Neuronal stem cell (in vitro differentiated cells): ENCODE measurements around the gene BDKRB2.

Experiments
- DNase-seq: peaks from one replicate; pipeline ENCODE4 v3.0.0-alpha.2; 2013; ENCODE audit warnings: low spot score
- H2AFZ ChIP-seq: one replicate; pipeline ENCODE4 v1.6.1; 2013; ENCODE audit warnings: mild to moderate bottlenecking, low read length, inconsistent platforms
- H2AK5ac ChIP-seq: 2 replicates; pipeline ENCODE4 v1.6.1; 2013; ENCODE audit warnings: low read depth, mild to moderate bottlenecking, inconsistent platforms, low read length, moderate library complexity, mixed read lengths
- H2BK120ac ChIP-seq: 2 replicates; pipeline ENCODE4 v1.6.1; 2013; ENCODE audit warnings: low read depth, mild to moderate bottlenecking, inconsistent platforms, low read length, moderate library complexity, mixed read lengths
- H2BK12ac ChIP-seq: one replicate; pipeline ENCODE4 v1.6.1; 2013; ENCODE audit warnings: low read length, inconsistent platforms
- H2BK15ac ChIP-seq: 2 replicates; pipeline ENCODE4 v1.6.1; 2013; ENCODE audit warnings: mild to moderate bottlenecking, low read length, inconsistent platforms, mixed read lengths
- H2BK5ac ChIP-seq: one replicate; pipeline ENCODE4 v1.6.1; 2013; ENCODE audit warnings: inconsistent platforms, mild to moderate bottlenecking, low read length, moderate library complexity
- H3K14ac ChIP-seq: one replicate; pipeline ENCODE4 v1.6.1; 2013; ENCODE audit warnings: low read length, inconsistent platforms
- H3K18ac ChIP-seq: 2 replicates; pipeline ENCODE4 v1.6.1; 2013; ENCODE audit warnings: low read length, inconsistent platforms
- H3K23ac ChIP-seq: 2 replicates; pipeline ENCODE4 v1.6.1; 2013; ENCODE audit warnings: low read depth, mild to moderate bottlenecking, mixed read lengths, low read length, inconsistent platforms; ENCODE audit not compliant: poor library complexity
- H3K27ac ChIP-seq: replicated peaks from 3 replicates; pipeline ENCODE4 v1.5.1; 2013; ENCODE audit warnings: low read length, inconsistent platforms
- H3K27me3 ChIP-seq, 3 experiments: 2 replicates each; pipeline ENCODE4 v1.6.1; 2013; ENCODE audit warnings: low read length in 3 of 3, mild to moderate bottlenecking in 2 of 3, inconsistent platforms in 1 of 3, low read depth in 1 of 3, mixed read lengths in 1 of 3, moderate library complexity in 1 of 3; ENCODE audit not compliant: control insufficient read depth in 3 of 3, insufficient read depth in 3 of 3
- H3K36me3 ChIP-seq, 2 donors: replicated peaks in 1 of 2; 2 replicates each; pipeline ENCODE4 v1.6.1; 2013; ENCODE audit warnings: low read length in 2 of 2; ENCODE audit not compliant: control insufficient read depth in 2 of 2, insufficient read depth in 2 of 2
- H3K4ac ChIP-seq: 2 replicates; pipeline ENCODE4 v1.6.1; 2013; ENCODE audit warnings: inconsistent platforms, mild to moderate bottlenecking, low read length, moderate library complexity
- H3K4me1 ChIP-seq, 2 donors: 1 replicate in 1 of 2; 2 replicates in 1 of 2; pipeline ENCODE4 v1.6.1; 2013; ENCODE audit warnings: low read length in 2 of 2, low read depth in 1 of 2; ENCODE audit not compliant: control insufficient read depth in 2 of 2, insufficient read depth in 1 of 2
- H3K4me2 ChIP-seq: one replicate; pipeline ENCODE4 v1.6.1; 2013; ENCODE audit warnings: mild to moderate bottlenecking, low read length, inconsistent platforms; ENCODE audit not compliant: insufficient read depth, poor library complexity, severe bottlenecking
- H3K4me3 ChIP-seq, 2 donors: 2 replicates each; pipeline ENCODE4 v1.5.1; 2013; ENCODE audit warnings: low read length in 2 of 2, mild to moderate bottlenecking in 2 of 2, inconsistent platforms in 1 of 2, moderate library complexity in 1 of 2
- H3K79me1 ChIP-seq: one replicate; pipeline ENCODE4 v1.6.1; 2013; ENCODE audit warnings: low read depth, mild to moderate bottlenecking, inconsistent platforms, low read length, moderate library complexity
- H3K9ac ChIP-seq: one replicate; pipeline ENCODE4 v1.6.1; 2013; ENCODE audit warnings: mild to moderate bottlenecking, low read depth, low read length, inconsistent platforms; ENCODE audit not compliant: poor library complexity
- H3K9me3 ChIP-seq, 2 donors: replicated peaks in 1 of 2; 2 replicates each; pipeline versions ENCODE3 to v1.6.1; 2013; ENCODE audit warnings: low read length in 2 of 2, mild to moderate bottlenecking in 2 of 2, inconsistent platforms in 1 of 2, low read depth in 1 of 2, mixed read lengths in 1 of 2, moderate library complexity in 1 of 2; ENCODE audit not compliant: control insufficient read depth in 2 of 2, insufficient read depth in 1 of 2
- H4K8ac ChIP-seq: one replicate; pipeline ENCODE4 v1.6.1; 2013; ENCODE audit warnings: low read depth, mild to moderate bottlenecking, inconsistent platforms, low read length, moderate library complexity
- H4K91ac ChIP-seq: one replicate; pipeline ENCODE4 v1.6.1; 2013; ENCODE audit warnings: low read length, low read depth, mild to moderate bottlenecking, inconsistent platforms; ENCODE audit not compliant: poor library complexity
- WGBS, 2 donors: extraction: QIAGEN DNeasy Blood & Tissue Kit; methylation state at CpG; one replicate each; pipeline ENCODE4 v1.1.7; 2013; ENCODE audit warnings: missing lambda C conversion rate in 2 of 2, mixed read lengths in 1 of 2; ENCODE audit not compliant: insufficient read length in 2 of 2, insufficient replicate concordance in 1 of 2; ENCODE audit errors: extremely low coverage in 2 of 2; 5-methylcytosine and 5-hydroxymethylcytosine counted together

Gene BDKRB2

DNA sequence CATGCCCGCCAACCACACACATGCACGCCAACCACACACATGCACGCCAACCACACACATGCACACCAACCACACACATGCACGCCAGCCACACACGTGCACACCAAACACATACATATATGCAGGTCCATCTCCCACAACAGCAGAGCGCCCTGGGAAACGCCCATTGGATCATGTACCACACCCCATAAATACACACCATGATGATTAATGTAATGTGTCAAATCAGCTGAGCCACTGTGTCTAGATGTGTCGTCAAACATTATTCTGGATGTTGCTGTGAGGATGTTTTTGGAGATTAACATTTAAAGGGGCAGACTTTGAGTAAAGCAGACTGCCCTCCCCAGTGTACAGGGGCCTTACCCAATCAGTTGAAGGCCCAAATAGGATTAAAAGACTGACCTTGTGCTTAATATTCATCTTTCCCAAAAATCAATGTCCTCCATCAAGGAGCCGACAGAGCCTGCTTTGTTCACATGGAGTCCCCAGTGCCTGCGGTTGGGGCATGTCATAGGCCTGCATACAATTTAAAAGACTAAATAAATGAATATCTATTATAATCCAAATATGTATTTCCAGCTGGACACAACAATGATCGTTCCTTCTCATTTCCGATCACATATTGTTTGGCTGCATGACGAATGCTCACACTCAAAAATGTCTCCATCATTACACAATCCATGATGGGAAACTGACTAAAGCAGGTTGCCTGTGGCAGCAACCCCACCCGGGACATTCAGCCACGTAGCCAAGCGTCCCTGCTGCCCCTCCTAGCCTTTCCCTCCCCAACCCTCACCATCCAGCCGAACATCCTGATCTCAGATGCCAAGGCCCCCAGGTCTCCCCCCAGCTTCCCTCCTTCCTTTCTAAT is 23.2 kb upstream of the BDKRB2 start:
- H4K91ac ChIP-seq: no peak overlapping the region
- peak overlapping the region; percentile 59 for H3K23ac ChIP-seq
- no peak overlapping the region for H3K27ac ChIP-seq
- no peak overlapping the region for H2AFZ ChIP-seq
- no peak overlapping the region for H2BK120ac ChIP-seq
- H3K36me3 ChIP-seq: no peaks in the 10 kb centered on the region
- peaks cover 0 to 7% of the 10 kb centered on the region in 2 donors for H3K4me1 ChIP-seq
- H3K4me2 ChIP-seq: no peak overlapping the region
- no peak overlapping the region for H3K18ac ChIP-seq
- DNase-seq: no peak
- no peak overlapping the region for H3K4me3 ChIP-seq
- no CpG with 5 or more reads among the region's 17 CpGs for WGBS, 2 donors
- H3K14ac ChIP-seq: no peak overlapping the region
- H3K79me1 ChIP-seq: no peaks in the 10 kb centered on the region
- peak overlapping the region; percentile 70 for H3K9ac ChIP-seq
- no peak overlapping the region for H2BK5ac ChIP-seq
- no peak overlapping the region for H2BK15ac ChIP-seq
- H3K4ac ChIP-seq: no peak overlapping the region
- H3K27me3 ChIP-seq: peaks cover 0 to 22% (median 0%) of the 10 kb centered on the region in 3 experiments
- no peak overlapping the region for H4K8ac ChIP-seq
- H2BK12ac ChIP-seq: no peak overlapping the region
- no peaks in the 10 kb centered on the region for H3K9me3 ChIP-seq
- no peak overlapping the region for H2AK5ac ChIP-seq

DNA sequence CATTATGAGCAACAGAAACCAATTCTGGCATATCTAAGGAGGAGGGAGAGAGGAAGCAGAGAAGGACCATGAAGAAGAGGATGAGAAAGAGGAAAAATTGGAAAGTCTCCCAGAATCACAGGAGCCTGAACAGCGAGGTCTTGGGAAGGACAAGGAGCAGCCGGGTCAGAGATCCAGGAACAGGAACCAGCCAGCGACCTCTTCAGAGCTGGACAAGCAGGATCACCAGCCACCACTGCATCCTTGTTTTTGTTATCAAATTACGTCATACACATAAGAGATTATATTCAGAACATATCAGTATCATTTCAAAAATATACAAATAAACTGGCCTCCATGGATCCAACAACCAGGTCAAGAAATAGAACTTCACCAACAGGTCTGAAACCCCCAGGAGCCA is 22.1 kb upstream of the BDKRB2 start:
- Histone ChIP-seq H2BK120ac (no peak overlapping the region), H3K9ac (no peak overlapping the region), H2AK5ac (no peak overlapping the region), H3K4me3 (no peak overlapping the region), H3K79me1 (no peaks in the 10 kb centered on the region), H3K4me1 (peaks cover 0 to 7% of the 10 kb centered on the region in 2 donors), H2AFZ (no peak overlapping the region), H3K4me2 (no peak overlapping the region), H3K27ac (no peak overlapping the region), H3K36me3 (no peaks in the 10 kb centered on the region), H3K23ac (no peak overlapping the region), H3K4ac (no peak overlapping the region), H4K91ac (no peak overlapping the region), H3K27me3 (peaks cover 0 to 25% (median 0%) of the 10 kb centered on the region in 3 experiments), H2BK5ac (no peak overlapping the region), H3K9me3 (no peaks in the 10 kb centered on the region), H3K18ac (no peak overlapping the region), H3K14ac (no peak overlapping the region), H2BK12ac (no peak overlapping the region), H4K8ac (no peak overlapping the region), H2BK15ac (no peak overlapping the region)
- WGBS, 2 donors: no CpG with 5 or more reads among the region's 4 CpGs
- no peak for DNase-seq

DNA sequence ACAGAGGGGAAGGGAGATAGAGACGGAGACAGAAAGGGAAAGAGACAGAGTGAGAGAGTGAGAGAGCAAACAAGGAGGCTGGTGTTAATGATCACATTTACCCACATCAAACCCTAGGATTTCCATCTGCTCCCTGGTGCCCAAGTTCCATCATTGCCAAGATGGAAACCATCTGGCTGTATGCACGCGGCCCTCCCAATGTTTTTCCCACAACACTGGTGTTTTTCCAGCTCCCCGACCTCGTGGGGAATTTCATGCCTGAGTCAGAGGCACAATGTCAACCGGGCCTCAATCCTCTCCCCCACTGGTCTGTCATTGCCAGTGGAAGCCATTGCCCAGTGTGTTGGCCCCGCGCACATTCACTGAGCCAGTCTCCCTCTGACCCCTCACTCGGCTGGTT is 19.9 kb upstream of the BDKRB2 start:
- Histone ChIP-seq H3K79me1 (no peaks in the 10 kb centered on the region), H3K14ac (no peak overlapping the region), H3K27ac (no peak overlapping the region), H4K8ac (no peak overlapping the region), H2BK120ac (no peak overlapping the region), H3K36me3 (no peaks in the 10 kb centered on the region), H2AK5ac (no peak overlapping the region), H3K9me3 (no peaks in the 10 kb centered on the region), H3K4ac (no peak overlapping the region), H3K27me3 (peaks cover 0 to 28% (median 0%) of the 10 kb centered on the region in 3 experiments), H3K23ac (peak overlapping the region; percentile 32), H3K4me3 (no peak overlapping the region), H2BK15ac (no peak overlapping the region), H2BK5ac (no peak overlapping the region), H3K4me1 (no peaks in the 10 kb centered on the region), H3K4me2 (no peak overlapping the region), H4K91ac (no peak overlapping the region), H3K9ac (no peak overlapping the region), H3K18ac (peak overlapping the region; percentile 31), H2BK12ac (no peak overlapping the region), H2AFZ (no peak overlapping the region)
- no peak for DNase-seq
- no CpG with 5 or more reads among the region's 9 CpGs for WGBS, 2 donors

DNA sequence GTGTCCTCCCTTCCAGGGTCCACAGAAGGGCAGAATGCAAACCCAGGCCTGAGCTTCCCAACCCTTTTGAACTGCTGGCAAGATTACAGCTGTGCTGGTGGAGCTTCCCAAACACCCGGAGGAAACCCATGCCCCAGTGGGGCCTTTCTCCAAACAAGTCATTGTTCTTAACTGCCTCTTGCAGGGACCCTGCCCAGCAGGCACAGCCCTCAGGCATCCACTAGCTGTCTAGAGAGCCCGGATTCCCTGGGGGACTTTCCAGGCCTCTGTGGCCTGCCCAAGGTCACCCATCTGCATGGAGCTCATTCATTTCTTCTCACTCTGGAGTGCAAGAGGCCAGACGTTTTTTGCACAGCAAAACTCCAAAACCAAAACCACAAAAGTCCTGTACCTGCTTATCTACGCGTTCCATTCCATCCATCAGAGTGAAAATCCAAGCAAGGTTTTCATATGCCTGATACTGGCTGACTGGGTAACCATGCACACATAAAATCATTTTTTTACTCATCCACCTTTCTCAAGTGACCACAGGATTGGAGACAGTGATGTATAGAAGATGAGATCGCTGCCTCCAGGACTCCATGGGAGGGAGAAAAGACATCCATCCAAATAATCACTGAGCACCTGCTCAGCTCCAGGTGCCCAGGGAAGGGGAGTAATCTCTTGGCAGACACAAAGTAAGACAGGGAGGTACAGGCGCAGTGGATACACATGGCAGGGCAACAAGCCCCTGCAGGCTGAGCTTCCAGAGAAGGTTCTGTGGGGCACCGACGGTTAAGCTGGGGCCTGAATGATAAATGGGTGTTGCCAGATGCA is 17.2 kb upstream of the BDKRB2 start:
- no peak overlapping the region for H3K4ac ChIP-seq
- H4K91ac ChIP-seq: no peak overlapping the region
- no peak overlapping the region for H2BK120ac ChIP-seq
- no peak for DNase-seq
- WGBS, 2 donors: no CpG with 5 or more reads among the region's 9 CpGs
- H2BK15ac ChIP-seq: no peak overlapping the region
- no peak overlapping the region for H3K23ac ChIP-seq
- no peak overlapping the region for H2AFZ ChIP-seq
- no peaks in the 10 kb centered on the region for H3K9me3 ChIP-seq
- H3K18ac ChIP-seq: no peak overlapping the region
- H3K36me3 ChIP-seq: no peaks in the 10 kb centered on the region
- H4K8ac ChIP-seq: no peak overlapping the region
- H3K9ac ChIP-seq: no peak overlapping the region
- H3K79me1 ChIP-seq: no peaks in the 10 kb centered on the region
- H2AK5ac ChIP-seq: no peak overlapping the region
- H3K4me1 ChIP-seq: no peaks in the 10 kb centered on the region
- H2BK5ac ChIP-seq: no peak overlapping the region
- H3K4me2 ChIP-seq: no peak overlapping the region
- H3K14ac ChIP-seq: no peak overlapping the region
- H3K27ac ChIP-seq: no peak overlapping the region
- H3K27me3 ChIP-seq: peaks cover 0 to 30% (median 0%) of the 10 kb centered on the region in 3 experiments
- no peak overlapping the region for H3K4me3 ChIP-seq
- H2BK12ac ChIP-seq: no peak overlapping the region
